Heart left ventricle (tissue), 16 donors: ENCODE measurements around the gene ADGRD1. TPM values are rescaled to one million over a fixed set of nuclear protein-coding genes. Genes with fewer than 3 reads are reported as not detected.
A peak's percentile ranks its signal among the peaks of the same experiment; 100 is the strongest.

Experiments
- ATAC-seq, 4 donors: fragments of 200-7000 bp; cut with Tn5 transposase; one replicate each; pipeline ENCODE4 v1.9.1; 2020 to 2022; ENCODE audit warnings: moderate library complexity in 4 of 4, mild to moderate bottlenecking in 3 of 4, moderate number of reproducible peaks in 1 of 4
- DNase-seq, 5 donors: peaks; one replicate each; pipeline ENCODE4 v3.0.0-alpha.2; 2020
- H3K27ac ChIP-seq, 12 donors: fragments of 200-600 bp; sonication (generic) in 4 of 12; one replicate each; pipeline versions ENCODE4 v1.5.0 to v1.8.0; 2016 to 2022; ENCODE audit warnings: mild to moderate bottlenecking in 2 of 12
- H3K27me3 ChIP-seq, 9 donors: fragments of 200-600 bp; sonication (generic) in 2 of 9; one replicate each; pipeline versions ENCODE4 v1.5.1 to v1.8.0; 2016 to 2022; ENCODE audit warnings: mild to moderate bottlenecking in 3 of 9
- H3K36me3 ChIP-seq, 9 donors: fragments of 200-600 bp; sonication (generic) in 2 of 9; one replicate each; pipeline versions ENCODE4 v1.5.0 to v1.8.0; 2018 to 2022; ENCODE audit warnings: mild to moderate bottlenecking in 2 of 9
- H3K4me1 ChIP-seq, 12 donors: fragments of 200-600 bp; sonication (generic) in 4 of 12; one replicate each; pipeline versions ENCODE4 v1.5.0 to v1.8.0; 2016 to 2022; ENCODE audit warnings: mild to moderate bottlenecking in 3 of 12
- H3K4me3 ChIP-seq, 12 donors: fragments of 200-600 bp; sonication (generic) in 4 of 12; one replicate each; pipeline versions ENCODE4 v1.5.0 to v1.8.0; 2017 to 2022; ENCODE audit warnings: mild to moderate bottlenecking in 9 of 12, moderate library complexity in 4 of 12
- H3K9me3 ChIP-seq, 12 donors: fragments of 200-600 bp; sonication (generic) in 4 of 12; one replicate each; pipeline versions ENCODE4 v1.5.0 to v1.8.0; 2016 to 2022; ENCODE audit warnings: mild to moderate bottlenecking in 1 of 12
- CTCF ChIP-seq, 12 donors: fragments of 200-600 bp; sonication (generic) in 4 of 12; IDR thresholded peaks; one replicate each; pipeline versions ENCODE4 v1.5.0 to v1.8.0; 2018 to 2022; ENCODE audit warnings: antibody characterized with exemption in 12 of 12, mild to moderate bottlenecking in 5 of 12
- POLR2A ChIP-seq, 2 donors: fragments of 450-650 bp; IDR thresholded peaks; one replicate each; pipeline ENCODE4 v1.6.1; 2017; ENCODE audit warnings: antibody characterized with exemption in 2 of 2, mild to moderate bottlenecking in 2 of 2, moderate library complexity in 2 of 2
- WGBS, 4 donors: extraction: QIAGEN DNeasy Blood & Tissue Kit in 2 of 4; methylation state at CpG; one replicate each; pipeline versions ENCODE4 v1.1.5 to v1.1.7; 2013 to 2018; 5-methylcytosine and 5-hydroxymethylcytosine counted together
- intact Hi-C, 10 donors: fragments of 100-400 bp; cut with DNase I; formaldehyde crosslinking; loops; one replicate each; pipeline versions ENCODE4 v1.11.1 to v1.14.2; 2022
- polyA plus RNA-seq, 2 donors: library from polyadenylated mRNA; stranded (reverse); fragments of 200-250 nt; gene quantifications; one replicate each; pipeline ENCODE4 v1.2.3, GENCODE V29; 2013
- total RNA-seq, 9 donors: library from RNA; depleted of rRNA in 2 of 9; stranded (reverse); fragments of >200 nt in 2 of 9; fragmentation: NEBNext Ultra II Directional in 3 of 9; extraction: Animal tissue kit (Norgen Biotek cat#: 25700) in 3 of 9; gene quantifications; one replicate each; pipeline versions ENCODE4 v1.1.0 to v1.2.4, GENCODE V29; 2016 to 2023
- donor health status: ischemic (EF 13 %, LVEDD 7.1; RV severe dilation, severe dysfunction).
- donor health status: healthy with polysubstance abuse.
- donor health status: DM: no; HTN: yes; CAD: no.
- donor health status: DM: no; HTN: no; CAD: no.
- donor health status: ischemic (EF 25% LVEDD 6.9; RV normal size, moderate dysfunction).
- donor health status: ischemic (EF 25% LVEDD 5.7; RV mildly dilated, moderate dysfunction).
- donor health status: healthy.
- donor health status: DM: yes; HTN: yes; CAD: no.
- donor health status: ischemic (EF 35%, LVEDD 5.7; RV mildly dilated, moderate dysfunction).
- donor health status: nonischemic (EF 11% LVEDD 7.7; RV severe dilation, severe dysfunction).
- donor health status: DM: yes; HTN: yes; CAD: no.
- donor health status: PGD.
- donor health status: ischemic (EF 29% LVEDD 5.4; RV normal size, mild dysfunction).
- donor health status: nonischemic (EF 23%, LVEDD 6.1; RV moderate dilation, normal function).

The ADGRD1 gene
- total and polyA plus RNA-seq, 11 donors, result 22.7 to 109 (median 66.3) TPM

DNA sequence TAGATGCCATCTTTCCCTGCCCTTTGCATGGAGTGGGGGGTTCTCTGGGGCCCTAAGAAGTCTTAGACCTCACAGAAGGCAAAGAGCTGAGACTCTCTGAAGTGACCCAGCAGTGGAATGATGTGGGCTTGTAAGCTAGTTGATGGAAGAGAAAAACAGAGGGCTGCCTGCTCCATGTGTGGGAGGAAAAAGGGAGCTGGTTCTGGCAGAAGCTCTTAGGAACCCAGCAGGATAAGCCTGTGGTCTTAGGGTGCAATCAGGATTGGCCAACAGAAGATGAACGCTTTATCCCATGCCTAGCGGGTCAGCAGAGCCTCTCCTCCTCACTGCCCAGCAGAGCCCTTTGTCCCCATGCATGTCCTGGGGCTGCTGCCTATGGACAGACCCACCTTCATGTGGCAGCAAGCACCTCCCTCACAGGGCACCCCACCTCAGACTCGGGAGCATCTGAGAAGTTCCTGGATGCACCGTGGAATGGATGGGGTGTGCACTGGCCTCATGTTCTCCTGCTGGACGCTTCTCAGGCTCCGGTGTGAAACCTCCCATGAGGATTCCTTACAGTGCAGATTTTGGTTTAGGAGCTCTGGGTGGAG is 152.7 kb downstream of the ADGRD1 start:
- 87 to 98% (median 94%) methylated on average over 5 to 6 of the region's 6 CpGs for WGBS, 4 donors
- Histone ChIP-seq H3K27me3 (no peaks in the 10 kb centered on the region), H3K9me3 (no peaks in the 10 kb centered on the region), H3K27ac (no peak overlapping the region), H3K4me1 (peaks cover 0 to 16% (median 8%) of the 10 kb centered on the region in 12 donors), H3K36me3 (peaks cover 0 to 34% (median 7%) of the 10 kb centered on the region in 9 donors), H3K4me3 (no peak overlapping the region)
- DNase-seq (peak in 1 of 5 donors; percentile 14), ATAC-seq (no peak)
- no peak for TF ChIP-seq POLR2A (IDR thresholded peaks at IDR 0.05)
- intact Hi-C loops, result loop anchor here in 8 of 10 donors (10.0 kb wide), 6 partner anchors 192 to 898 kb away; partner anchors contain the start of genes SFSWAP (in 2 of the 8) and MMP17 (in 1 of the 8)

DNA sequence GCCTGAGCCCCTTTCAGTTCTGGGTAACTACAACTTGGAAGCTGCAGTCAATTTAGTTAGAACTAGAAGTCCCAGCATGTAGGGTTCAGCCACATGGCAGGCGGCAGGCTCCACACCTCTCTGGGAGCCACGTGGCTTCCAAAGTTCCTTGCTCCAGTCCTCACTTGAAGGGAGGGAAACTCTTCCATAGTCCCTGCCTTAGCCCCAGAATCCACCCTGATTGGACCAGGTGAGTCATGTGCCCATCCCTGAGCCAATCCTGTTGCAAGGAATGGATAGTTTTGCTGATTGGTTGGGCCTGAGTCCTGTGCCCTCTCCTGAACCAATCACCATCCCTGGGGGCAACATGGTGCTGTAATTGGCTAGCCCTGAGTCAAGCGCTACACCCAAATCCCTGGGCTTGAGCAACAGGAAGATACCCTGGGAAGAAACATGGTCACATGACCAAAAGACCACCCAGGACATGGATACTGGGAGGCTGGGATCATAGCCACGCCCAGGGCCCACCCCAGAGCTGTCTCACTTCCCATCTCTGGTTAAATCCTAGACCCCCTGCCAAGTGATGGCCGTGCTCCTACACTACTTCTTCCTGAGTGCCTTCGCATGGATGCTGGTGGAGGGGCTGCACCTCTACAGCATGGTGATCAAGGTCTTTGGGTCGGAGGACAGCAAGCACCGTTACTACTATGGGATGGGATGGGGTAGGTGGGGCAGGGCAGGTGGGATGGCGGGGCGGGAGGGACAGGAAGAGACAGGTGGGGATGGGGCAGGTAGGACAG is 154.7 kb downstream of the ADGRD1 start:
- 92 to 96% (median 94%) methylated on average over 8 to 10 of the region's 10 CpGs for WGBS, 4 donors
- ATAC-seq, result no peak
- Histone ChIP-seq H3K36me3 (peaks cover 0 to 36% (median 7%) of the 10 kb centered on the region in 9 donors), H3K9me3 (no peaks in the 10 kb centered on the region), H3K4me3 (no peak overlapping the region), H3K27me3 (no peaks in the 10 kb centered on the region), H3K27ac (no peak overlapping the region), H3K4me1 (peaks cover 0 to 13% (median 8%) of the 10 kb centered on the region in 12 donors)
- DNase-seq, result peak in 2 of 5 donors; percentile 15 to 40
- intact Hi-C loops, result loop anchor here in 8 of 10 donors (10.0 kb wide), 6 partner anchors 194 to 896 kb away; partner anchors contain the start of genes SFSWAP (in 2 of the 8) and MMP17 (in 1 of the 8)
- TF ChIP-seq CTCF (IDR thresholded peaks at IDR 0.05) (no peak), POLR2A (IDR thresholded peaks at IDR 0.05) (no peak)

DNA sequence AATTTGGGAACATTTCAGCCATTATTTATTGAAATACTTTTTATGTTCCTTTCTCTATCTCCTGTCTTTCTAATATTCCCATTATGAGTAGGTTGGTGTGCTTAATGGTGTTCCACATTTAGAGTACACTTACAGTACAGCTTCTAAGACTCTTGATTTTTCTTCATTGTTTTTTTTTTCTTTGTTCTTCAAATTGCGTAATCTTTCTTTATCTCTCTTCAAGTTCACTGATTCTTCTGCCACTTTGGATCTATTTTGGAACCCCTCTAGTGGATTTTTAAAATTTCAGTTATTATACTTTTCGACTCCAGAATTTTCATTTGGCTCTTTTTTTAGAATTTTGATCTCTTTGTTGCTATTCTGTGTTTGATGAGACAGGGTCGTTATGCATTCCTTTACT is 157.7 kb downstream of the ADGRD1 start:
- 89 to 94% (median 93%) methylated on average over 3 of the region's 3 CpGs for WGBS, 4 donors
- TF ChIP-seq CTCF (IDR thresholded peaks at IDR 0.05) (no peak), POLR2A (IDR thresholded peaks at IDR 0.05) (no peak)
- DNase-seq, result no peak

DNA sequence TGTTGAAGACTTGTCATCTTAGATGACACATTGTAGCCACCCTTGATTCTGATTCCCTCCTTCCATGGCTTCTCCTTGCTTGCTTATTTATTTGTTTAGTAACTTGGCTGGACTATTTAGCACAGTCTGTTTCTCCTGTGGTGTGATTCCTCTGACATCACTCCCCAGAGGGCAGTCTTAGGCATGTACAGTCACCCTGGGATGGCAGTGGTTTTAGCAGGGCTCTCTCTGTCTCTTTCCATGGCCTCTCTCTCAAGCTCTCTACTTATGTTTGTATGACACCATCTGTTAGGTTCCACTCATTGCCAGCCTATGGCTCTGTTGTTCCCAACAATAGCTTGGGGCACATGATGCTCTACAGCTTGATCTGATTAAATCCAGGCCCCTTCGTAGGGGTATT is 158.3 kb downstream of the ADGRD1 start:
- TF ChIP-seq POLR2A (IDR thresholded peaks at IDR 0.05), result no peak
- TF ChIP-seq CTCF (IDR thresholded peaks at IDR 0.05), result no peak
- peak in 1 of 5 donors; percentile 7 for DNase-seq
- Histone ChIP-seq H3K36me3 (peaks cover 0 to 35% (median 7%) of the 10 kb centered on the region in 9 donors), H3K9me3 (no peaks in the 10 kb centered on the region), H3K4me3 (no peak overlapping the region), H3K27me3 (no peaks in the 10 kb centered on the region), H3K27ac (no peak overlapping the region), H3K4me1 (peaks cover 0 to 23% (median 5%) of the 10 kb centered on the region in 12 donors)
- peak in 1 of 4 donors; percentile 12 for ATAC-seq
- intact Hi-C loops, result no loop called here
- WGBS, 4 donors, result 67 to 77% (median 69%) methylated on average over 1 of the region's 1 CpG

More for the DNA sequence above, 157.7 kb downstream of the ADGRD1 start:
- H3K4me1 ChIP-seq, result peaks cover 0 to 23% (median 5%) of the 10 kb centered on the region in 12 donors
- intact Hi-C loops, result no loop called here
- ATAC-seq, result no peak
- no peaks in the 10 kb centered on the region for H3K27me3 ChIP-seq
- no peaks in the 10 kb centered on the region for H3K9me3 ChIP-seq
- H3K27ac ChIP-seq, result no peak overlapping the region
- no peak overlapping the region for H3K4me3 ChIP-seq
- peaks cover 0 to 39% (median 11%) of the 10 kb centered on the region in 9 donors for H3K36me3 ChIP-seq
